Measurements from ENCODE around the gene RABL3. TPM values are rescaled to one million over a fixed set of nuclear protein-coding genes. Genes with fewer than 3 reads are reported as not detected.
"Not testable (repeated sequence)": the region's sequence is repeated elsewhere in the genome, so short reads cannot be mapped to it uniquely, and the experiment has no call there.

RABL3 gene
- total RNA-seq, 1 experiment from 2014 or later, result 18.2 TPM

DNA sequence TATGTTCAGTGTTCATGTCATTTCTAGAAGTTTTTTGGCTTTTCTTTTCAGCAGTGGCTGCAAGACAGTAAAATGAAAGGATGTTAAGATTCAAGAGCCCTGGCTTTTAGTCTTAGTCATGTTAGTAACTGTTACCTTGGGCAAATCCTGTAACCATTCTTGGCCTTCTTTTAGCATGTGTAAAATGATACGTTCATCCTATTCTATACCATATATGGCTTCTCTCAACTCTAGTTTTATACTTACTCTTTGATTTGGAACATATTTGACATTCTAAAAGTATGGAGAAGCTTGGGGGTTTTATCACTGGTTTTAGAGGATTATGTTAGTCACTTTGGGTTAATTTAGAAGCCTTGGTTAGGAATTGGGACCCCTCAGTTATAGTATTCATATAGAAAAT, 20.3 kb upstream of the RABL3 start:
- intact Hi-C loops (cut with micrococcal nuclease; ENCODE audit: unreplicated experiment), result no loop called here
- H3K4me1 ChIP-seq (ENCODE audit: insufficient read depth, low read length, poor library complexity, severe bottlenecking), result peaks cover 15% of the 10 kb centered on the region
- H3K36me3 ChIP-seq (ENCODE audit: insufficient read depth, low read length, poor library complexity, severe bottlenecking), result no peaks in the 10 kb centered on the region
- TF ChIP-seq, protein P1, sequence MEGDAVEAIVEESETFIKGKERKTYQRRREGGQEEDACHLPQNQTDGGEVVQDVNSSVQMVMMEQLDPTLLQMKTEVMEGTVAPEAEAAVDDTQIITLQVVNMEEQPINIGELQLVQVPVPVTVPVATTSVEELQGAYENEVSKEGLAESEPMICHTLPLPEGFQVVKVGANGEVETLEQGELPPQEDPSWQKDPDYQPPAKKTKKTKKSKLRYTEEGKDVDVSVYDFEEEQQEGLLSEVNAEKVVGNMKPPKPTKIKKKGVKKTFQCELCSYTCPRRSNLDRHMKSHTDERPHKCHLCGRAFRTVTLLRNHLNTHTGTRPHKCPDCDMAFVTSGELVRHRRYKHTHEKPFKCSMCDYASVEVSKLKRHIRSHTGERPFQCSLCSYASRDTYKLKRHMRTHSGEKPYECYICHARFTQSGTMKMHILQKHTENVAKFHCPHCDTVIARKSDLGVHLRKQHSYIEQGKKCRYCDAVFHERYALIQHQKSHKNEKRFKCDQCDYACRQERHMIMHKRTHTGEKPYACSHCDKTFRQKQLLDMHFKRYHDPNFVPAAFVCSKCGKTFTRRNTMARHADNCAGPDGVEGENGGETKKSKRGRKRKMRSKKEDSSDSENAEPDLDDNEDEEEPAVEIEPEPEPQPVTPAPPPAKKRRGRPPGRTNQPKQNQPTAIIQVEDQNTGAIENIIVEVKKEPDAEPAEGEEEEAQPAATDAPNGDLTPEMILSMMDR (conservative IDR thresholded peaks at IDR 0.05; ENCODE audit: low read depth, low read length), result no peak
- no peak for TF ChIP-seq EZH2 (IDR thresholded peaks at IDR 0.05; ENCODE audit: borderline replicate concordance, low read depth, low read length, poor library complexity, severe bottlenecking)
- POLR2A ChIA-PET (ENCODE audit: low non-redundant PET), result no interaction called here
- CTCF ChIA-PET, result no interaction called here
- no peak for DNase-seq (ENCODE audit: low spot score)
- no TSS peak for BruUV-seq (replicated peaks)
- no peaks in the 10 kb centered on the region for H3K9me3 ChIP-seq (ENCODE audit: low read depth, low read length, poor library complexity, severe bottlenecking)
- no peak overlapping the region for H3K4me3 ChIP-seq (ENCODE audit: low read depth, low read length, poor library complexity, severe bottlenecking)
- no peak overlapping the region for H3K27ac ChIP-seq (ENCODE audit: low read depth, low read length, poor library complexity, severe bottlenecking)
- H3K27me3 ChIP-seq (replicated peaks; ENCODE audit: insufficient read depth, low read depth, low read length, poor library complexity), result no peaks in the 10 kb centered on the region

DNA sequence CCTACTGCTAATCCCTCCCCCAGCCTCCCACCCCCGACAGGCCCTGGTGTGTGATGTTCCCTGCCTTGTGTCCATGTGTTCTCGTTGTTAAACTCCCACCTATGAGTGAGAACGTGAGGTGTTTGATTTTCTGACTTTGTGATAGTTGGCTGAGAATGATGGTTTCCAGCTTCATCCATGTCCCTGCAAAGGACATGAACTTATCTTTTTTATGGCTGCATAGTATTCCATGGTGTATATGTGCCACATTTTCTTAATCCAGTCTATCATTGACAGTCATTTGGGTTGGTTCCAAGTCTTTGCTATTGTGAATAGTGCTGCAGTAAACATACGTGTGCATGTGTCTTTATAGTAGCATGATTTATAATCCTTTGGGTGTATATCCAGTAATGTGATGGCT, 16.2 kb upstream of the RABL3 start:
- H3K9me3 ChIP-seq (ENCODE audit: low read depth, low read length, poor library complexity, severe bottlenecking); H3K27me3 ChIP-seq (replicated peaks; ENCODE audit: insufficient read depth, low read depth, low read length, poor library complexity); H3K4me1 ChIP-seq (ENCODE audit: insufficient read depth, low read length, poor library complexity, severe bottlenecking); DNase-seq (ENCODE audit: low spot score); POLR2A ChIA-PET (ENCODE audit: low non-redundant PET); H3K4me3 ChIP-seq (ENCODE audit: low read depth, low read length, poor library complexity, severe bottlenecking); BruUV-seq (replicated peaks); H3K27ac ChIP-seq (ENCODE audit: low read depth, low read length, poor library complexity, severe bottlenecking); intact Hi-C loops (cut with micrococcal nuclease; ENCODE audit: unreplicated experiment); CTCF ChIA-PET; H3K36me3 ChIP-seq (ENCODE audit: insufficient read depth, low read length, poor library complexity, severe bottlenecking): not testable (repeated sequence)

DNA sequence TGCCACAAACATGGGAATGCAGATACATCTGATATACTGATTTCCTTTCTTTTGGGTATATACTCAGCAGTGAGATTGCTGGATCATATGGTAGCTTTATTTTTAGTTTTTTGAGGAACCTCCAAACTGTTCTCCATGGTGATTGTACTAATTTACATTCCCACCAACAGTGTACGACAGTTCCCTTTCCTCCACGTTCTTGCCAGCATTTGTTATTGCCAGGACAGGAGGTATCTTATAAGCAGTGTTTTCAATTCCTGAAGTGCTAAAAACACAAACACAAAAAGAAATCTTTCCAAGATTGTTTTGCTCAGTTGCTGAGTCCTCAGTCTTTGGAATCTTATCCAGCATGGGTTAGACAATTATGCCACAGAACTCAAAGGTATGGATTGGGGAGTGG, 13.7 kb upstream of the RABL3 start:
- H3K4me3 ChIP-seq (ENCODE audit: low read depth, low read length, poor library complexity, severe bottlenecking), result no peak overlapping the region
- DNase-seq (ENCODE audit: low spot score), result no peak
- H3K27me3 ChIP-seq (replicated peaks; ENCODE audit: insufficient read depth, low read depth, low read length, poor library complexity), result no peaks in the 10 kb centered on the region
- ChIA-PET CTCF (no interaction called here), POLR2A (ENCODE audit: low non-redundant PET) (no interaction called here)
- H3K9me3 ChIP-seq (ENCODE audit: low read depth, low read length, poor library complexity, severe bottlenecking), result no peaks in the 10 kb centered on the region
- intact Hi-C loops (cut with micrococcal nuclease; ENCODE audit: unreplicated experiment), result no loop called here
- BruUV-seq (replicated peaks), result no TSS peak
- TF ChIP-seq, protein P1 (conservative IDR thresholded peaks at IDR 0.05; ENCODE audit: low read depth, low read length), result no peak
- no peak for TF ChIP-seq EZH2 (IDR thresholded peaks at IDR 0.05; ENCODE audit: borderline replicate concordance, low read depth, low read length, poor library complexity, severe bottlenecking)
- no peaks in the 10 kb centered on the region for H3K4me1 ChIP-seq (ENCODE audit: insufficient read depth, low read length, poor library complexity, severe bottlenecking)
- H3K27ac ChIP-seq (ENCODE audit: low read depth, low read length, poor library complexity, severe bottlenecking), result no peak overlapping the region
- peaks cover 14% of the 10 kb centered on the region for H3K36me3 ChIP-seq (ENCODE audit: insufficient read depth, low read length, poor library complexity, severe bottlenecking)

GRCh38 chr3:120753810-120754209, 11.5 kb upstream of the RABL3 start:
- DNase-seq (ENCODE audit: low spot score), result no peak
- Histone ChIP-seq H3K36me3 (ENCODE audit: insufficient read depth, low read length, poor library complexity, severe bottlenecking) (peaks cover 18% of the 10 kb centered on the region), H3K9me3 (ENCODE audit: low read depth, low read length, poor library complexity, severe bottlenecking) (no peaks in the 10 kb centered on the region), H3K4me1 (ENCODE audit: insufficient read depth, low read length, poor library complexity, severe bottlenecking) (no peaks in the 10 kb centered on the region), H3K27me3 (replicated peaks; ENCODE audit: insufficient read depth, low read depth, low read length, poor library complexity) (no peaks in the 10 kb centered on the region), H3K27ac (ENCODE audit: low read depth, low read length, poor library complexity, severe bottlenecking) (no peak overlapping the region), H3K4me3 (ENCODE audit: low read depth, low read length, poor library complexity, severe bottlenecking) (no peak overlapping the region)
- TF ChIP-seq, protein P1 (conservative IDR thresholded peaks at IDR 0.05; ENCODE audit: low read depth, low read length), result no peak
- TF ChIP-seq EZH2 (IDR thresholded peaks at IDR 0.05; ENCODE audit: borderline replicate concordance, low read depth, low read length, poor library complexity, severe bottlenecking), result no peak
- no TSS peak for BruUV-seq (replicated peaks)
- intact Hi-C loops (cut with micrococcal nuclease; ENCODE audit: unreplicated experiment), result no loop called here
- ChIA-PET CTCF (no interaction called here), POLR2A (ENCODE audit: low non-redundant PET) (no interaction called here)
